HepG2 (cell line): ENCODE results near the gene PTGER3.

Experiments used
- ADNP ChIP-seq: sonication (generic); formaldehyde crosslinking; IDR thresholded peaks from 2 replicates; pipeline ENCODE4 v1.4.0; 2020; ENCODE audit warnings: missing genetic modification reagents
- CAMTA2 ChIP-seq: sonication (generic); formaldehyde crosslinking; IDR thresholded peaks from 2 replicates; pipeline ENCODE4 v1.4.0; 2020; ENCODE audit warnings: mild to moderate bottlenecking, missing genetic modification reagents, borderline replicate concordance
- CREB1 ChIP-seq, 2 experiments: fragments of 450-650 bp in 1 of 2; IDR thresholded peaks; 2 replicates each; pipeline ENCODE4 v1.6.1; 2016 to 2017; ENCODE audit warnings: control low read depth in 1 of 2, mild to moderate bottlenecking in 1 of 2, missing compliant biosample characterization in 1 of 2, missing genetic modification characterization in 1 of 2
- EZH2 ChIP-seq: conservative IDR thresholded peaks from 2 replicates; pipeline ENCODE4 v1.6.1; 2012; ENCODE audit warnings: mild to moderate bottlenecking, low read depth, low read length, moderate library complexity
- MAZ ChIP-seq, 2 experiments: sonication (generic) in 1 of 2; formaldehyde crosslinking in 1 of 2; IDR thresholded peaks; 2 replicates each; pipeline versions ENCODE4 v1.5.0 to v1.6.1; 2012 to 2020; ENCODE audit warnings: low read depth in 2 of 2, mild to moderate bottlenecking in 2 of 2, borderline replicate concordance in 1 of 2, improper control_type of control experiment in 1 of 2, low read length in 1 of 2, missing genetic modification reagents in 1 of 2, moderate library complexity in 1 of 2
- POLR2A ChIP-seq, 2 experiments: IDR thresholded peaks; 2 replicates each; pipeline ENCODE4 v1.6.1; 2011; ENCODE audit warnings: low read depth in 2 of 2, low read length in 2 of 2, mild to moderate bottlenecking in 1 of 2, moderate library complexity in 1 of 2; ENCODE audit not compliant: insufficient read depth in 1 of 2
- ZFP36 ChIP-seq: fragments of 150-350 bp; IDR thresholded peaks from 2 replicates; pipeline ENCODE4 v1.6.1; 2018; ENCODE audit warnings: borderline replicate concordance, low read length, low read depth; ENCODE audit not compliant: partially characterized antibody
- ZKSCAN5 ChIP-seq: sonication (generic); formaldehyde crosslinking; IDR thresholded peaks from 2 replicates; pipeline ENCODE4 v1.5.1; 2020; ENCODE audit warnings: mild to moderate bottlenecking, missing genetic modification reagents
- ZNF709 ChIP-seq: sonication (generic); formaldehyde crosslinking; IDR thresholded peaks from 2 replicates; pipeline ENCODE4 v1.5.0; 2020; ENCODE audit warnings: mild to moderate bottlenecking, missing genetic modification reagents
- TF ChIP-seq, protein P1 (sequence below): sonication (generic); formaldehyde crosslinking; IDR thresholded peaks from 2 replicates; pipeline ENCODE4 v1.5.0; 2020; ENCODE audit warnings: mild to moderate bottlenecking, missing genetic modification reagents, moderate library complexity

DNA sequence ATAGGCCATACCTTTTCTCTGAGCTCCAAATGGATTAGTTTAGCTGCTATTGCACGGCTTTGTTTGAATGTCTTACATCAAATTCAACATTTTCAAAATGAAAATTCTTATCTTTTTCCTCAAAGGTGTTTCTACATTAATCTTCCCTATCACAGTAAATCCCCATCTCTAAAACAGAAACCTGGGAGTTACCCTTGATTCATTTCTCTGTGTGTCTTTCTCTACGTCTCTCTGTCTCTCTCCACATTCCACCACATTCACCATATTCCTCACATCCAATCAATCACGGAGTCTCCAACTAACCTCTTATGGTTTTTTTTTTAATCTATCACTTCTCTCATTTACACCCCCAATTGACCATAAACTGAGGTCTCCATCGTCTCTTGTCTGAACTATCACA, 24.1 kb downstream of the PTGER3 start:
- TF ChIP-seq ZKSCAN5 (CRISPR knock-in tag) (no peak), ZFP36 (no peak), EZH2 (no peak), POLR2A (IDR thresholded peaks at IDR 0.05; ENCODE audit: insufficient read depth in 1 of 2, low read depth in 2 of 2, low read length in 2 of 2) (no peak), CREB1 (IDR thresholded peaks at IDR 0.05) (no peak), CREB1 (CRISPR knock-in tag; IDR thresholded peaks at IDR 0.05) (no peak), ZNF709 (no peak), MAZ (IDR thresholded peaks at IDR 0.05; ENCODE audit: borderline replicate concordance, low read depth, low read length) (no peak), MAZ (CRISPR knock-in tag; IDR thresholded peaks at IDR 0.05; ENCODE audit: low read depth) (no peak), ADNP (CRISPR knock-in tag) (no peak), CAMTA2 (CRISPR knock-in tag) (no peak)
- TF ChIP-seq, protein P1, sequence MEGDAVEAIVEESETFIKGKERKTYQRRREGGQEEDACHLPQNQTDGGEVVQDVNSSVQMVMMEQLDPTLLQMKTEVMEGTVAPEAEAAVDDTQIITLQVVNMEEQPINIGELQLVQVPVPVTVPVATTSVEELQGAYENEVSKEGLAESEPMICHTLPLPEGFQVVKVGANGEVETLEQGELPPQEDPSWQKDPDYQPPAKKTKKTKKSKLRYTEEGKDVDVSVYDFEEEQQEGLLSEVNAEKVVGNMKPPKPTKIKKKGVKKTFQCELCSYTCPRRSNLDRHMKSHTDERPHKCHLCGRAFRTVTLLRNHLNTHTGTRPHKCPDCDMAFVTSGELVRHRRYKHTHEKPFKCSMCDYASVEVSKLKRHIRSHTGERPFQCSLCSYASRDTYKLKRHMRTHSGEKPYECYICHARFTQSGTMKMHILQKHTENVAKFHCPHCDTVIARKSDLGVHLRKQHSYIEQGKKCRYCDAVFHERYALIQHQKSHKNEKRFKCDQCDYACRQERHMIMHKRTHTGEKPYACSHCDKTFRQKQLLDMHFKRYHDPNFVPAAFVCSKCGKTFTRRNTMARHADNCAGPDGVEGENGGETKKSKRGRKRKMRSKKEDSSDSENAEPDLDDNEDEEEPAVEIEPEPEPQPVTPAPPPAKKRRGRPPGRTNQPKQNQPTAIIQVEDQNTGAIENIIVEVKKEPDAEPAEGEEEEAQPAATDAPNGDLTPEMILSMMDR (CRISPR knock-in tag): no peak
